ENCODE data around the gene USP13.

The USP13 gene

GRCh38 chr3:179652447-179653095, at the start of gene USP13:
Gene USP13 (plus strand): TSS chr3:179653040. CDS start chr3:179653226, 186 bp downstream.
- TF ChIP-seq GATA1 (IDR thresholded peaks at IDR 0.05; ENCODE audit: low read depth, low read length) (no peak), POLR2A (IDR thresholded peaks at IDR 0.05; ENCODE audit: low read length) (no peak)

DNA sequence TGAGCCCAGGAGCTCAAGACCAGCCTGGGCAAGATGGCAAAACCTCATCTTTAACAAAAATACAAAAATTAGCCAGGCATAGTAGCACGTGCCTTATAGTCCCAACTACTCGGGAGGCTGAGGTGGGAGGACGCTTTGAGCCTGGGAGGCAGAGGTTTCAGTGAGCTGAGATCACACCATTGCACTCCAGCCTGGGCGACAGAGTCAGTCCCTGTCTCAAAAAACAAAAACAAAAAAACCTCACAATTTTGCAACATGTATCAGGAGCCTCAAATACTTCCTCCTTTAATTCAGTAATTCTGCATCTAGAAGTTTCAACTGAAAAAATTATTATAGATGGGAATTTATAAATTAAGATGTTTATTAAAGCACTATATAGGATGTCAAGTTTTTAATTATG, 49.5 kb upstream of the USP13 start:
- TF ChIP-seq POLR2A (IDR thresholded peaks at IDR 0.05; ENCODE audit: low read length) = no peak
- TF ChIP-seq GATA1 (IDR thresholded peaks at IDR 0.05; ENCODE audit: low read depth, low read length) = no peak
- DNase-seq = peak in 1 of 2 experiments; percentile 13

More at GRCh38 chr3:179652447-179653095, at the start of gene USP13:
- DNase-seq = peak; percentile 37 to 53

GRCh38 chr3:179603831-179604230, 49.0 kb upstream of the USP13 start:
- TF ChIP-seq POLR2A (IDR thresholded peaks at IDR 0.05; ENCODE audit: low read length) = no peak
- TF ChIP-seq GATA1 (IDR thresholded peaks at IDR 0.05; ENCODE audit: low read depth, low read length) = no peak
- no peak for DNase-seq

DNA sequence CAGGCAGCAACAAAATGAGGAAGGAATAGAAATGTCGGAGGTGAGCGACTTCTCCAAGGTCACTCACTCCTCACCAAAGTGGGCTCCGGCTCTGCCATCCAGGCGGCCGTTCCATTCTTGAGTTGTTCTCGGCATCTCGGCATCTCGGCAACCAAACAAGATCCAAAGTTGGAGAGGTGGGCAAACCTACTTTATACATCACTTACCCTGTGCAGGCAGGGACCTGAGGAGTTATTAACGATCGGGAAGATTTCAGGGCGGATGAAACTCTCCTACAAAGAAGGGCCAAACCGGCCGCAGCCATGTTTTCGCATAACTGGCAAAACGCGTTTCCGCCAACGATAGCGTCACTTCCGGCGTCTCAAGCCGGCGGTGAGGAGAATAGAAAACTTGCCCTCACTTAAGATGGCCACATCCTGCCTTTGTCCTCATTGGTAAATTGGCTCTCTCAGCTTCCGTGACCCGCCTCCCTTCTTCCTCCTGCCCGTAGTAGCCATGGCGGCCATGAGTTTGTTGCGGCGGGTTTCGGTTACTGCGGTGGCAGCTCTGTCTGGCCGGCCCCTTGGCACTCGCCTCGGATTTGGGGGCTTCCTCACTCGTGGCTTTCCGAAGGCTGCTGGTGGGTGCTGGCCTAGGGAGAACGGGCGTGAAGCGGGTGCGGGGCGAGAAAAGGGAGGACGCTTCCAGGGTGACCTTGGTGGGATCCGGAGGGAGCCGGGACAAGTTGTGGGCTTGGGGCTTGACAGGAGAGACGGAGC, 48.3 kb upstream of the USP13 start, which contains the start of the genes MRPL47 and NDUFB5:
TSS of gene MRPL47 (minus strand) at position 318 of the 758 bp plus-strand sequence. CDS start at position 304, 14 bp downstream.
TSS of gene NDUFB5 (plus strand) at position 474 of the 758 bp plus-strand sequence. CDS start at position 496, 22 bp downstream.
- peak; percentile 98 for DNase-seq
- peak; percentile 98 for TF ChIP-seq POLR2A (IDR thresholded peaks at IDR 0.05; ENCODE audit: low read length)
- TF ChIP-seq GATA1 (IDR thresholded peaks at IDR 0.05; ENCODE audit: low read depth, low read length) = no peak

- no peak for TF ChIP-seq GATA1 (IDR thresholded peaks at IDR 0.05; ENCODE audit: low read depth, low read length)
- no peak for TF ChIP-seq POLR2A (IDR thresholded peaks at IDR 0.05; ENCODE audit: low read length)
- no peak for DNase-seq
Observed at GRCh38 chr3:179606534-179607085, 46.2 kb upstream of the USP13 start.

- no peak for TF ChIP-seq GATA1 (IDR thresholded peaks at IDR 0.05; ENCODE audit: low read depth, low read length)
- TF ChIP-seq POLR2A (IDR thresholded peaks at IDR 0.05; ENCODE audit: low read length) = no peak
- DNase-seq = no peak
Observed at GRCh38 chr3:179608931-179609720, 43.7 kb upstream of the USP13 start.

- TF ChIP-seq GATA1 (IDR thresholded peaks at IDR 0.05; ENCODE audit: low read depth, low read length) (no peak), POLR2A (IDR thresholded peaks at IDR 0.05; ENCODE audit: low read length) (no peak)
- no peak for DNase-seq
Observed at GRCh38 chr3:179610066-179610465, 42.8 kb upstream of the USP13 start.

DNA sequence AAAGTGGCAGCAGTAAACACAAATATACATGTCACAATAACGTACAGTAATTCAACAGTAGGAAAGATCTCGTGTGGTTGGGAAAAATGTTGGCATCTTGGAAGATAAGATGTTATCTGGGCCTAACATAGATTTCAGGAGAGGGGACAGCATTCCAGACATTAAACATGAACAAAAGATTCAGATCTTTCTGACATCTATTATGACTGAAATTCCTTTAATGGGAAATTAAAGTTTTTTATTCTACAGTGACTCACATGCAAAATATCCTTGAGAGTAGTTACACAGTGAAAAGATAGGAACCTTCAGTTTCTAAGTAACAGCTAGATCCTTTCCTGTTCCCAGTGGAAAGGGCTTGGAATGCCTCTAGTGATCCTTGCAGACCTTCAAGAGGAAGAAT, 39.0 kb upstream of the USP13 start:
- DNase-seq = no peak
- TF ChIP-seq GATA1 (IDR thresholded peaks at IDR 0.05; ENCODE audit: low read depth, low read length) (no peak), POLR2A (IDR thresholded peaks at IDR 0.05; ENCODE audit: low read length) (no peak)

DNA sequence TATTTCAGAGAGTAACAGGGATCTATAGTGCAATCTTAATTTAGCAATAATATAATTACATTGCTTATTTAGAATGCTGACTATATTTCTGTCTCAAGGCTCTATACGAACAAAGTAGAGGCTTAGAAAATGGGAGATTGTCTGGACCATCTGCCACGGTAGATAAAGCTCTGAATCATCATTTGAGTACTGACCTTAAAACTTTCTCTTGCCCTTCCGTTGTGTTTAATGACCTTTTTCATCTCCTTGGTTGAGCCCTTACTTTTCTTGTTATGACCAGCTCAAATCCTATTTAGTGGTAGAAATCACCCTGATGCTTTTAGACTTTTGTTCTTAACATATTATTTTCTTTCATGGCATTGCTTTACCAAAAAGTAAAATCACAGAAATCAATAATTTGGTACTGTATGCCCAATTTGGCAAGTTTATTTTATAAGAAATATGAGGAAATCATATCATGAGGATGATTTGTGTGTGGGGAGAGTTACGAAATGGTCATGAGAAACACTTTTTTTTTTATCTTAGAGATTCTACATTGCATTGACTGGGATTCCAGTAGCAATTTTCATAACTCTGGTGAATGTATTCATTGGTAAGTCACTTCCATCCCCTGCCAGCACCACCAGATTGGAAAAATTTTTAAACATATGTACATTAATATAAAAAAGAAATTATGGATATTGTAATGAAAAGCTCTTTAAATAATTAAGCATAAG, 37.2 kb upstream of the USP13 start:
- TF ChIP-seq POLR2A (IDR thresholded peaks at IDR 0.05; ENCODE audit: low read length) = no peak
- no peak for TF ChIP-seq GATA1 (IDR thresholded peaks at IDR 0.05; ENCODE audit: low read depth, low read length)
- peak; percentile 77 to 78 for DNase-seq

DNA sequence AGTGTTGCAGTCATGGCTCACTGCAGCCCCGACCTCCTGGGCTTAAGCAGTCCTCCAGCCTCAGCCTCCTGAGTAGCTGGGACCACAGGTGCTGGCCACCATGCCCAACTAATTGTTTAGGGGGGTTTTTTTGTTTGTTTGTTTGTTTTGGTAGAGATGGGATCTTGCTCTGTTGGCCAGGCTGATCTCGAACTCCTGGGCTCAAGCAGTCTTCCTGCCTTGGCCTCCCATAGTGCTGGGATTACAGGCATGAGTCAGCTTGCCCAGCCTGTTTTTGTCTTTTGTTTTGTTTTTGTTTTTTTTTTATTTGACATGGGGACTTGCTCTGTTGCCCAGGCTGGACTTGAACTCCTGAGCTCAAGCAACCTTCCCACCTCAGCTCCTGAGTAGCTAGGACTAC, 30.8 kb upstream of the USP13 start:
- no peak for DNase-seq
- no peak for TF ChIP-seq GATA1 (IDR thresholded peaks at IDR 0.05; ENCODE audit: low read depth, low read length)

GRCh38 chr3:179624451-179624850, 28.4 kb upstream of the USP13 start:
- no peak for DNase-seq
- no peak for TF ChIP-seq POLR2A (IDR thresholded peaks at IDR 0.05; ENCODE audit: low read length)
- TF ChIP-seq GATA1 (IDR thresholded peaks at IDR 0.05; ENCODE audit: low read depth, low read length) = no peak

GRCh38 chr3:179630753-179631451, 21.9 kb upstream of the USP13 start:
- no peak for DNase-seq
- no peak for TF ChIP-seq POLR2A (IDR thresholded peaks at IDR 0.05; ENCODE audit: low read length)
- no peak for TF ChIP-seq GATA1 (IDR thresholded peaks at IDR 0.05; ENCODE audit: low read depth, low read length)

All from erythroblast (primary cell).